ENCODE measurements around the gene CCNF.

The CCNF gene

GRCh38 chr16:2447920-2448583 lies 18.8 kb downstream of the CCNF start:
- 97% methylated on average over 10 of the region's 11 CpGs for WGBS (ENCODE audit: insufficient coverage)
- ChIA-PET POLR2A (no interaction called here), CTCF (interaction anchor here (1.0 kb wide), 1 partner anchor 17 kb away, joined by 3 read pairs; no protein-coding TSS in a partner anchor)
- DNase-seq = no peak
- Histone ChIP-seq H3K4me3 (ENCODE audit: control insufficient read depth in 1 of 7, extremely low read depth in 1 of 7, insufficient read depth in 4 of 7, low read depth in 2 of 7, low read length in 6 of 7) (no peak overlapping the region), H3K27me3 (replicated peaks in 2 of 5; ENCODE audit: control insufficient read depth in 4 of 5, insufficient read depth in 5 of 5, low read length in 4 of 5) (no peaks in the 10 kb centered on the region), H3K9me3 (ENCODE audit: control extremely low read depth in 1 of 5, control insufficient read depth in 4 of 5, insufficient read depth in 2 of 5, low read depth in 1 of 5, low read length in 4 of 5) (no peaks in the 10 kb centered on the region), H3K4me1 (ENCODE audit: control extremely low read depth in 1 of 4, control insufficient read depth in 4 of 4, insufficient read depth in 4 of 4, low read length in 3 of 4) (no peaks in the 10 kb centered on the region), H3K27ac (ENCODE audit: insufficient read depth in 1 of 2, low read depth in 1 of 2, low read length in 2 of 2, poor library complexity in 1 of 2, severe bottlenecking in 2 of 2) (no peak overlapping the region), H3K36me3 (ENCODE audit: control insufficient read depth in 4 of 4, insufficient read depth in 4 of 4, low read length in 3 of 4) (peaks cover 18 to 80% (median 57%) of the 10 kb centered on the region in 4 experiments)

DNA sequence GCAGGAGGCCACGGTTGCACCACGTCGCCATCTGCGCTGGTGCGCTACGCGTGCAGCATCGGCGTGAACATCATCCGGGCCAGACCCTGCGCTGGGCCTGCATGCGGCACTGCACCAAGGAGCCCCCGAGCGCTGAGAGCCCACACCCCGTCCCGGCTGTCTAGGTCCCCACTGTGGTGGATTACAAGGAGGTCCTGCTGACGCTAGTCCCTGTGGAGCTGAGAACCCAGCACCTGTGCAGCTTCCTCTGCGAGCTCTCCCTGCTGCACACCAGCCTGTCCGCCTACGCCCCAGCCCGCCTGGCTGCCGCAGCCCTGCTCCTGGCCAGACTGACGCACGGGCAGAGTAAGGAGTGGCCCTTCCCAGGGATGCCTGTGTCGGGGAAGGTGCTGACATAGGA lies 19.9 kb downstream of the CCNF start:
- WGBS (ENCODE audit: insufficient coverage) = 99% methylated on average over 25 of the region's 25 CpGs
- Histone ChIP-seq H3K9me3 (ENCODE audit: control extremely low read depth in 1 of 5, control insufficient read depth in 4 of 5, insufficient read depth in 2 of 5, low read depth in 1 of 5, low read length in 4 of 5) (no peaks in the 10 kb centered on the region), H3K4me3 (ENCODE audit: control insufficient read depth in 1 of 7, extremely low read depth in 1 of 7, insufficient read depth in 4 of 7, low read depth in 2 of 7, low read length in 6 of 7) (no peak overlapping the region), H3K36me3 (ENCODE audit: control insufficient read depth in 4 of 4, insufficient read depth in 4 of 4, low read length in 3 of 4) (peaks cover 16 to 84% (median 61%) of the 10 kb centered on the region in 4 experiments), H3K27ac (ENCODE audit: insufficient read depth in 1 of 2, low read depth in 1 of 2, low read length in 2 of 2, poor library complexity in 1 of 2, severe bottlenecking in 2 of 2) (no peak overlapping the region), H3K27me3 (replicated peaks in 2 of 5; ENCODE audit: control insufficient read depth in 4 of 5, insufficient read depth in 5 of 5, low read length in 4 of 5) (no peaks in the 10 kb centered on the region), H3K4me1 (ENCODE audit: control extremely low read depth in 1 of 4, control insufficient read depth in 4 of 4, insufficient read depth in 4 of 4, low read length in 3 of 4) (no peaks in the 10 kb centered on the region)
- ChIA-PET CTCF (interaction anchor here (1.0 kb wide), 1 partner anchor 18 kb away, joined by 3 read pairs; no protein-coding TSS in a partner anchor), POLR2A (no interaction called here)
- no peak for DNase-seq

GRCh38 chr16:2450535-2450934 lies 21.3 kb downstream of the CCNF start:
- peaks cover 16 to 83% (median 62%) of the 10 kb centered on the region in 4 experiments for H3K36me3 ChIP-seq (ENCODE audit: control insufficient read depth in 4 of 4, insufficient read depth in 4 of 4, low read length in 3 of 4)
- no peaks in the 10 kb centered on the region for H3K27me3 ChIP-seq (replicated peaks in 2 of 5; ENCODE audit: control insufficient read depth in 4 of 5, insufficient read depth in 5 of 5, low read length in 4 of 5)
- H3K9me3 ChIP-seq (ENCODE audit: control extremely low read depth in 1 of 5, control insufficient read depth in 4 of 5, insufficient read depth in 2 of 5, low read depth in 1 of 5, low read length in 4 of 5) = no peaks in the 10 kb centered on the region
- no peak overlapping the region for H3K4me3 ChIP-seq (ENCODE audit: control insufficient read depth in 1 of 7, extremely low read depth in 1 of 7, insufficient read depth in 4 of 7, low read depth in 2 of 7, low read length in 6 of 7)
- H3K4me1 ChIP-seq (ENCODE audit: control extremely low read depth in 1 of 4, control insufficient read depth in 4 of 4, insufficient read depth in 4 of 4, low read length in 3 of 4) = no peaks in the 10 kb centered on the region
- 96% methylated on average over 8 of the region's 8 CpGs for WGBS (ENCODE audit: insufficient coverage)
- no peak for DNase-seq
- no peak overlapping the region for H3K27ac ChIP-seq (ENCODE audit: insufficient read depth in 1 of 2, low read depth in 1 of 2, low read length in 2 of 2, poor library complexity in 1 of 2, severe bottlenecking in 2 of 2)
- POLR2A ChIA-PET = no interaction called here
- CTCF ChIA-PET = interaction anchor here (0.6 to 1.5 kb wide), 5 partner anchors 9 to 36 kb away, joined by 3 to 4 read pairs (median 3); no protein-coding TSS in a partner anchor

- Histone ChIP-seq H3K9me3 (ENCODE audit: control extremely low read depth in 1 of 5, control insufficient read depth in 4 of 5, insufficient read depth in 2 of 5, low read depth in 1 of 5, low read length in 4 of 5) (no peaks in the 10 kb centered on the region), H3K27me3 (replicated peaks in 2 of 5; ENCODE audit: control insufficient read depth in 4 of 5, insufficient read depth in 5 of 5, low read length in 4 of 5) (no peaks in the 10 kb centered on the region), H3K36me3 (ENCODE audit: control insufficient read depth in 4 of 4, insufficient read depth in 4 of 4, low read length in 3 of 4) (peaks cover 14 to 85% (median 63%) of the 10 kb centered on the region in 4 experiments), H3K4me1 (ENCODE audit: control extremely low read depth in 1 of 4, control insufficient read depth in 4 of 4, insufficient read depth in 4 of 4, low read length in 3 of 4) (no peaks in the 10 kb centered on the region), H3K27ac (ENCODE audit: insufficient read depth in 1 of 2, low read depth in 1 of 2, low read length in 2 of 2, poor library complexity in 1 of 2, severe bottlenecking in 2 of 2) (no peak overlapping the region), H3K4me3 (ENCODE audit: control insufficient read depth in 1 of 7, extremely low read depth in 1 of 7, insufficient read depth in 4 of 7, low read depth in 2 of 7, low read length in 6 of 7) (no peak overlapping the region)
- ChIA-PET POLR2A (no interaction called here), CTCF (interaction anchor here (0.6 to 1.5 kb wide), 4 partner anchors 14 to 36 kb away, joined by 3 to 4 read pairs (median 4); no protein-coding TSS in a partner anchor)
- WGBS (ENCODE audit: insufficient coverage) = 98% methylated on average over 17 of the region's 19 CpGs
- no peak for DNase-seq
Measured at GRCh38 chr16:2450975-2451381, 21.7 kb downstream of the CCNF start.

GRCh38 chr16:2451851-2452320 lies 22.6 kb downstream of the CCNF start:
- H3K36me3 ChIP-seq (ENCODE audit: control insufficient read depth in 4 of 4, insufficient read depth in 4 of 4, low read length in 3 of 4) = peaks cover 11 to 85% (median 63%) of the 10 kb centered on the region in 4 experiments
- DNase-seq = no peak
- no peak overlapping the region for H3K4me3 ChIP-seq (ENCODE audit: control insufficient read depth in 1 of 7, extremely low read depth in 1 of 7, insufficient read depth in 4 of 7, low read depth in 2 of 7, low read length in 6 of 7)
- no peak overlapping the region for H3K27ac ChIP-seq (ENCODE audit: insufficient read depth in 1 of 2, low read depth in 1 of 2, low read length in 2 of 2, poor library complexity in 1 of 2, severe bottlenecking in 2 of 2)
- no peaks in the 10 kb centered on the region for H3K9me3 ChIP-seq (ENCODE audit: control extremely low read depth in 1 of 5, control insufficient read depth in 4 of 5, insufficient read depth in 2 of 5, low read depth in 1 of 5, low read length in 4 of 5)
- ChIA-PET CTCF (interaction anchor here (1.5 kb wide), 1 partner anchor 27 kb away, joined by 3 read pairs; no protein-coding TSS in a partner anchor), POLR2A (no interaction called here)
- whole genome bisulfite sequencing (ENCODE audit: insufficient coverage) = 98% methylated on average over 18 of the region's 18 CpGs
- H3K4me1 ChIP-seq (ENCODE audit: control extremely low read depth in 1 of 4, control insufficient read depth in 4 of 4, insufficient read depth in 4 of 4, low read length in 3 of 4) = no peaks in the 10 kb centered on the region
- no peaks in the 10 kb centered on the region for H3K27me3 ChIP-seq (replicated peaks in 2 of 5; ENCODE audit: control insufficient read depth in 4 of 5, insufficient read depth in 5 of 5, low read length in 4 of 5)

DNA sequence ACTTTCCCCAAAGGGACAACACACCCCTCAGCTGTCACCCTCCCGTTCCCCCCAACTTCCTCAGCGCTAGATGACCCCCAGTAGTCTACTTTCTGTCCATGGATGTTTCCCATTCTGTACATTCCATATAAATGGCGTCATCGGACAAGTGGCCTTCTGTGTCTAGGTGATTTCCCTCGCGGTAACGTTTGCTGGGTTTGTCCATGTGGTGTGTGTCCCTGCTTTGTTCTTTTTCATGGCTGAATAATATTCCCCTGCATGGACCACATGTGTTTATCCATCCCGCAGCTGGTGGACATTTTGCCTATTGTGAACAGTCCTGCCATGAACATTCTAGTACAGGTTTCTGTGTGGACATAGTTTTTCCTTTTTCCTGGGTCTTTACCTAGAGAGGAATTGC lies 23.4 kb downstream of the CCNF start:
- H3K4me3 ChIP-seq (ENCODE audit: control insufficient read depth in 1 of 7, extremely low read depth in 1 of 7, insufficient read depth in 4 of 7, low read depth in 2 of 7, low read length in 6 of 7) = no peak overlapping the region
- H3K27ac ChIP-seq (ENCODE audit: insufficient read depth in 1 of 2, low read depth in 1 of 2, low read length in 2 of 2, poor library complexity in 1 of 2, severe bottlenecking in 2 of 2) = no peak overlapping the region
- H3K4me1 ChIP-seq (ENCODE audit: control extremely low read depth in 1 of 4, control insufficient read depth in 4 of 4, insufficient read depth in 4 of 4, low read length in 3 of 4) = no peaks in the 10 kb centered on the region
- no peak for DNase-seq
- peaks cover 10 to 87% (median 66%) of the 10 kb centered on the region in 4 experiments for H3K36me3 ChIP-seq (ENCODE audit: control insufficient read depth in 4 of 4, insufficient read depth in 4 of 4, low read length in 3 of 4)
- no peaks in the 10 kb centered on the region for H3K27me3 ChIP-seq (replicated peaks in 2 of 5; ENCODE audit: control insufficient read depth in 4 of 5, insufficient read depth in 5 of 5, low read length in 4 of 5)
- WGBS (ENCODE audit: insufficient coverage) = 95% methylated on average over 7 of the region's 8 CpGs
- ChIA-PET POLR2A (no interaction called here), CTCF (interaction anchor here (1.5 kb wide), 2 partner anchors 26 to 32 kb away, joined by 3 to 4 read pairs; no protein-coding TSS in a partner anchor)
- H3K9me3 ChIP-seq (ENCODE audit: control extremely low read depth in 1 of 5, control insufficient read depth in 4 of 5, insufficient read depth in 2 of 5, low read depth in 1 of 5, low read length in 4 of 5) = no peaks in the 10 kb centered on the region

Measured in common myeloid progenitor, CD34-positive (primary cell).